GM10266 (cell line): ENCODE results near the gene AP4S1.

Experiments
- DNase-seq: peaks from one replicate; pipeline ENCODE4 v3.0.0; 2012; ENCODE audit errors: extremely low spot score
- CTCF ChIP-seq: IDR thresholded peaks from 2 replicates; pipeline ENCODE4 v1.5.1; 2012; ENCODE audit warnings: mild to moderate bottlenecking, low read depth; ENCODE audit not compliant: control insufficient read depth, insufficient read depth; ENCODE audit errors: missing control alignments

Gene AP4S1

DNA sequence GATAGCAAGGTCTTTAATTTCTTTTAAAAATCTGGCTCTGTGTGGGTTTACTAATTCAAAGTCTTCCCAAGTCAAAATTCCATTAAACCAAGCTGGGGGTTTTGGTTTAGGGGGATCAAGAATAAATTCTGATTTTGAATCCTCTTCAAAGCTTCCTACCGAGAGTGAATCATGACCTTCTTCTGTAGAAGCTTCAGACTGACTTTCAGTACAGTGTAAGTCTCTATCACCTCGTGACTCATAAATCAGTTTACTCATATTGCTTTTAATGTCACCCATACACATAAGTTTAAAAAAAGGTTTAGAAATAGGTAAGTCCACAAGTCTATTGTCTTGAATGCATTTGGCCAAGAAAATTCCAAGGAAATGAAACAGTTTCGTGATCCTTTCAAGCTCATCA is 81.3 kb downstream of the AP4S1 start:
- TF ChIP-seq CTCF, result no peak
- no peak for DNase-seq

- no peak for DNase-seq
- no peak for TF ChIP-seq CTCF
Measured at GRCh38 chr14:31109257-31109656, 83.8 kb downstream of the AP4S1 start.

DNA sequence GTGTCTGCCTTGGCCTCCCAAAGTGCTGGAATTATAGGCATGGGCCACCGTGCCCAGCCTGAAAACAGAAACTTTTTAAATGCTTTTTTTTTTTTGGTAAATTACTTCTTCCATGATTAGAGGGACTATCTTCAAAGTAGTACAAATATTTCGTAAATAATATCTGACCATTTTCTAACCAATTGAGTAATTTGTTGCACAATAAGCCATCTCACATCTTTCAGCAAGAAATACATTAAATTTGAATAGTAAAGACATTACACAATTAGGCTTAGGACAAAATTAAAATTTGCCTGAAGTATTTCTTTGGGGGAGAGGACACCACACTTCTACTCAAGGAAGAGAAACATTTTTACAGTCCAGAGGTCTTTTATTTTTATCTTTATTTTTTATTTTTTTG is 85.4 kb downstream of the AP4S1 start:
- no peak for TF ChIP-seq CTCF
- DNase-seq, result no peak

GRCh38 chr14:31113794-31114193 is 88.3 kb downstream of the AP4S1 start:
- DNase-seq, result no peak
- TF ChIP-seq CTCF, result no peak

- TF ChIP-seq CTCF, result no peak
- no peak for DNase-seq
Measured at GRCh38 chr14:31118892-31119291, 93.4 kb downstream of the AP4S1 start.

GRCh38 chr14:31122098-31122611 is 96.7 kb downstream of the AP4S1 start:
- DNase-seq, result no peak
- no peak for TF ChIP-seq CTCF

- no peak for TF ChIP-seq CTCF
- no peak for DNase-seq
Measured at GRCh38 chr14:31122921-31123320, 97.5 kb downstream of the AP4S1 start.
